ENCODE measurements around the gene BTNL9.

Gene BTNL9

GRCh38 chr5:181028032-181028819 lies 11.8 kb upstream of the BTNL9 start:
- no peaks in the 10 kb centered on the region for H3K4me1 ChIP-seq (ENCODE audit: control insufficient read depth, insufficient read depth, low read length, poor library complexity, severe bottlenecking)
- H3K36me3 ChIP-seq (ENCODE audit: control insufficient read depth, insufficient read depth, low read length) = no peaks in the 10 kb centered on the region
- H3K27ac ChIP-seq (ENCODE audit: low read depth, low read length, severe bottlenecking) = no peak overlapping the region
- 73 to 74% methylated on average over 22 to 25 of the region's 26 CpGs for WGBS, 2 experiments (ENCODE audit: insufficient coverage in 2 of 2)
- H3K9me3 ChIP-seq (ENCODE audit: control insufficient read depth, low read length) = peaks cover 7% of the 10 kb centered on the region
- no peak overlapping the region for H3K4me3 ChIP-seq (ENCODE audit: extremely low read depth, insufficient read depth, low read length, poor library complexity, severe bottlenecking)

GRCh38 chr5:181031716-181032115 lies 8.3 kb upstream of the BTNL9 start:
- H3K4me1 ChIP-seq (ENCODE audit: control insufficient read depth, insufficient read depth, low read length, poor library complexity, severe bottlenecking) = no peaks in the 10 kb centered on the region
- 76 to 92% methylated on average over 3 of the region's 3 CpGs for WGBS, 2 experiments (ENCODE audit: insufficient coverage in 2 of 2)
- H3K4me3 ChIP-seq (ENCODE audit: extremely low read depth, insufficient read depth, low read length, poor library complexity, severe bottlenecking) = no peak overlapping the region
- H3K9me3 ChIP-seq (ENCODE audit: control insufficient read depth, low read length) = no peaks in the 10 kb centered on the region
- no peak overlapping the region for H3K27ac ChIP-seq (ENCODE audit: low read depth, low read length, severe bottlenecking)
- no peaks in the 10 kb centered on the region for H3K36me3 ChIP-seq (ENCODE audit: control insufficient read depth, insufficient read depth, low read length)

GRCh38 chr5:181035991-181036815 lies 3.9 kb upstream of the BTNL9 start:
- Histone ChIP-seq H3K4me1 (ENCODE audit: control insufficient read depth, insufficient read depth, low read length, poor library complexity, severe bottlenecking) (no peaks in the 10 kb centered on the region), H3K36me3 (ENCODE audit: control insufficient read depth, insufficient read depth, low read length) (no peaks in the 10 kb centered on the region), H3K27ac (ENCODE audit: low read depth, low read length, severe bottlenecking) (no peak overlapping the region), H3K4me3 (ENCODE audit: extremely low read depth, insufficient read depth, low read length, poor library complexity, severe bottlenecking) (no peak overlapping the region), H3K9me3 (ENCODE audit: control insufficient read depth, low read length) (peaks cover 3% of the 10 kb centered on the region)
- 70 to 73% methylated on average over 15 to 20 of the region's 20 CpGs for WGBS, 2 experiments (ENCODE audit: insufficient coverage in 2 of 2)

GRCh38 chr5:181036816-181037364 lies 3.2 kb upstream of the BTNL9 start:
- WGBS, 2 experiments (ENCODE audit: insufficient coverage in 2 of 2) = 85 to 87% methylated on average over 8 to 10 of the region's 13 CpGs
- H3K4me3 ChIP-seq (ENCODE audit: extremely low read depth, insufficient read depth, low read length, poor library complexity, severe bottlenecking) = no peak overlapping the region
- no peaks in the 10 kb centered on the region for H3K36me3 ChIP-seq (ENCODE audit: control insufficient read depth, insufficient read depth, low read length)
- H3K27ac ChIP-seq (ENCODE audit: low read depth, low read length, severe bottlenecking) = no peak overlapping the region
- peaks cover 3% of the 10 kb centered on the region for H3K9me3 ChIP-seq (ENCODE audit: control insufficient read depth, low read length)
- no peaks in the 10 kb centered on the region for H3K4me1 ChIP-seq (ENCODE audit: control insufficient read depth, insufficient read depth, low read length, poor library complexity, severe bottlenecking)

GRCh38 chr5:181037365-181037861 lies 2.7 kb upstream of the BTNL9 start:
- Histone ChIP-seq H3K4me1 (ENCODE audit: control insufficient read depth, insufficient read depth, low read length, poor library complexity, severe bottlenecking) (no peaks in the 10 kb centered on the region), H3K9me3 (ENCODE audit: control insufficient read depth, low read length) (peaks cover 3% of the 10 kb centered on the region), H3K27ac (ENCODE audit: low read depth, low read length, severe bottlenecking) (no peak overlapping the region), H3K36me3 (ENCODE audit: control insufficient read depth, insufficient read depth, low read length) (no peaks in the 10 kb centered on the region), H3K4me3 (ENCODE audit: extremely low read depth, insufficient read depth, low read length, poor library complexity, severe bottlenecking) (no peak overlapping the region)
- 69 to 89% methylated on average over 3 to 4 of the region's 4 CpGs for WGBS, 2 experiments (ENCODE audit: insufficient coverage in 2 of 2)

- H3K27ac ChIP-seq (ENCODE audit: low read depth, low read length, severe bottlenecking) = no peak overlapping the region
- H3K4me3 ChIP-seq (ENCODE audit: extremely low read depth, insufficient read depth, low read length, poor library complexity, severe bottlenecking) = no peak overlapping the region
- no peaks in the 10 kb centered on the region for H3K4me1 ChIP-seq (ENCODE audit: control insufficient read depth, insufficient read depth, low read length, poor library complexity, severe bottlenecking)
- 61 to 67% methylated on average over 4 to 6 of the region's 8 CpGs for WGBS, 2 experiments (ENCODE audit: insufficient coverage in 2 of 2)
- peaks cover 7% of the 10 kb centered on the region for H3K9me3 ChIP-seq (ENCODE audit: control insufficient read depth, low read length)
- H3K36me3 ChIP-seq (ENCODE audit: control insufficient read depth, insufficient read depth, low read length) = no peaks in the 10 kb centered on the region
Observed at GRCh38 chr5:181039471-181039870, 595 bp upstream of the BTNL9 start.

GRCh38 chr5:181040631-181040945 lies 522 bp downstream of the BTNL9 start:
- Histone ChIP-seq H3K4me3 (ENCODE audit: extremely low read depth, insufficient read depth, low read length, poor library complexity, severe bottlenecking) (no peak overlapping the region), H3K36me3 (ENCODE audit: control insufficient read depth, insufficient read depth, low read length) (no peaks in the 10 kb centered on the region), H3K4me1 (ENCODE audit: control insufficient read depth, insufficient read depth, low read length, poor library complexity, severe bottlenecking) (no peaks in the 10 kb centered on the region), H3K9me3 (ENCODE audit: control insufficient read depth, low read length) (peaks cover 7% of the 10 kb centered on the region), H3K27ac (ENCODE audit: low read depth, low read length, severe bottlenecking) (no peak overlapping the region)
- 92 to 100% methylated on average over 2 to 6 of the region's 8 CpGs for WGBS, 2 experiments (ENCODE audit: insufficient coverage in 2 of 2)

- Histone ChIP-seq H3K36me3 (ENCODE audit: control insufficient read depth, insufficient read depth, low read length) (no peaks in the 10 kb centered on the region), H3K27ac (ENCODE audit: low read depth, low read length, severe bottlenecking) (no peak overlapping the region), H3K4me3 (ENCODE audit: extremely low read depth, insufficient read depth, low read length, poor library complexity, severe bottlenecking) (no peak overlapping the region), H3K4me1 (ENCODE audit: control insufficient read depth, insufficient read depth, low read length, poor library complexity, severe bottlenecking) (no peaks in the 10 kb centered on the region), H3K9me3 (ENCODE audit: control insufficient read depth, low read length) (peaks cover 7% of the 10 kb centered on the region)
- whole genome bisulfite sequencing, 2 experiments (ENCODE audit: insufficient coverage in 2 of 2) = 68 to 72% methylated on average over 6 of the region's 6 CpGs
Observed at GRCh38 chr5:181041043-181041442, 977 bp downstream of the BTNL9 start.

GRCh38 chr5:181042036-181042713 lies 2.1 kb downstream of the BTNL9 start:
- WGBS, 2 experiments (ENCODE audit: insufficient coverage in 2 of 2) = 69 to 74% methylated on average over 9 to 11 of the region's 15 CpGs
- H3K9me3 ChIP-seq (ENCODE audit: control insufficient read depth, low read length) = peaks cover 7% of the 10 kb centered on the region
- H3K4me3 ChIP-seq (ENCODE audit: extremely low read depth, insufficient read depth, low read length, poor library complexity, severe bottlenecking) = no peak overlapping the region
- no peaks in the 10 kb centered on the region for H3K4me1 ChIP-seq (ENCODE audit: control insufficient read depth, insufficient read depth, low read length, poor library complexity, severe bottlenecking)
- H3K27ac ChIP-seq (ENCODE audit: low read depth, low read length, severe bottlenecking) = no peak overlapping the region
- no peaks in the 10 kb centered on the region for H3K36me3 ChIP-seq (ENCODE audit: control insufficient read depth, insufficient read depth, low read length)

GRCh38 chr5:181042722-181043121 lies 2.7 kb downstream of the BTNL9 start:
- no peak overlapping the region for H3K27ac ChIP-seq (ENCODE audit: low read depth, low read length, severe bottlenecking)
- peaks cover 7% of the 10 kb centered on the region for H3K9me3 ChIP-seq (ENCODE audit: control insufficient read depth, low read length)
- no peaks in the 10 kb centered on the region for H3K4me1 ChIP-seq (ENCODE audit: control insufficient read depth, insufficient read depth, low read length, poor library complexity, severe bottlenecking)
- WGBS, 2 experiments (ENCODE audit: insufficient coverage in 2 of 2) = 86 to 93% methylated on average over 3 to 4 of the region's 11 CpGs
- H3K4me3 ChIP-seq (ENCODE audit: extremely low read depth, insufficient read depth, low read length, poor library complexity, severe bottlenecking) = no peak overlapping the region
- no peaks in the 10 kb centered on the region for H3K36me3 ChIP-seq (ENCODE audit: control insufficient read depth, insufficient read depth, low read length)

Data from mesodermal cell (in vitro differentiated cells).